Bladder microvascular endothelial cell (primary cell): Measurements from ENCODE around the gene SLC7A14. TPM values are rescaled to one million over a fixed set of nuclear protein-coding genes. Genes with fewer than 3 reads are reported as not detected.

Experiments
- total RNA-seq: library from RNA; depleted of rRNA; stranded (reverse); fragments of >200 nt; gene quantifications from 2 replicates; pipeline ENCODE4 v1.2.3, GENCODE V29; 2014

SLC7A14 gene
- 0.16 and 1.3 TPM in 2 replicates for total RNA-seq

GRCh38 chr3:170585937-170586310 lies at the start of gene SLC7A14:
Gene SLC7A14 (minus strand): TSS chr3:170586075. CDS start chr3:170526936, 59,139 bp downstream.

GRCh38 chr3:170418422-170419398 lies 167.2 kb downstream of the SLC7A14 start, which contains the start of gene CLDN11:
Gene CLDN11 (plus strand): TSS chr3:170418868. CDS start chr3:170419067, 199 bp downstream.

Other genes with a start within 250 kb of the SLC7A14 start
- 33.2 and 117 TPM in 2 replicates for gene SKIL, start 228.4 kb downstream of the SLC7A14 start, total RNA-seq
- 200 and 216 TPM in 2 replicates for gene CLDN11, start 167.2 kb downstream of the SLC7A14 start, total RNA-seq